DMS 273 (cell line): ENCODE results near the gene CDCA7.
"Not testable (repeated sequence)": the region's sequence is repeated elsewhere in the genome, so short reads cannot be mapped to it uniquely, and the experiment has no call there.

Experiments used
- DNase-seq: peaks from one replicate; lab custom pipeline; 2025; ENCODE audit not compliant: unreplicated experiment; lab: John Stamatoyannopoulos, UW

CDCA7 gene

DNA sequence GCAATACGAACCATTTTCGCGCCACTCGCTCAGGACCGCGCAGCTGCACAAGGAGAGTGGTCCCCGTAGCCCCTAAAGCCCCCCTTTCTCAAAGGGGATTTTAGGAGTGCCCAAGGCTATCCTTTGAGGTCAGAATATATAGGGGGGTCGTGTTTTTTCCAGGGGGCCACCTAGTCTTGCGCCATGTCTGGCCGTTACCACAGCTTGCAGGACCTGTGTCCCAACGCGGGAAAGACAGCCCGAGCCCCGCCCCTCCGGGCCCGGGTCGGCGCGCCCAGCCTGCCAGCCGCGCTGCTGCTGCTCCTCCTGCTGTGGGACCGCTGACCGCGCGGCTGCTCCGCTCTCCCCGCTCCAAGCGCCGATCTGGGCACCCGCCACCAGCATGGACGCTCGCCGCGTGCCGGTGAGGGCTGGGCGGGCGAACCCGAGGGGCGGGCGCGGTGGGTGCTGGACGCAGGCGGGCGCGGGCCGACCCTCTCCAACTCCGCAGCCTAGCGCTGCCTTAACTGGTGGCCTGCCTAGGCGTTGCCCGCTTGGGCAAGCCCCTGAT lies at the start of gene CDCA7:
CDCA7 (plus strand) TSS at position 291 of the 550 bp plus-strand sequence; CDS start at position 383, 92 bp downstream.
- peak; percentile 91 for DNase-seq

DNA sequence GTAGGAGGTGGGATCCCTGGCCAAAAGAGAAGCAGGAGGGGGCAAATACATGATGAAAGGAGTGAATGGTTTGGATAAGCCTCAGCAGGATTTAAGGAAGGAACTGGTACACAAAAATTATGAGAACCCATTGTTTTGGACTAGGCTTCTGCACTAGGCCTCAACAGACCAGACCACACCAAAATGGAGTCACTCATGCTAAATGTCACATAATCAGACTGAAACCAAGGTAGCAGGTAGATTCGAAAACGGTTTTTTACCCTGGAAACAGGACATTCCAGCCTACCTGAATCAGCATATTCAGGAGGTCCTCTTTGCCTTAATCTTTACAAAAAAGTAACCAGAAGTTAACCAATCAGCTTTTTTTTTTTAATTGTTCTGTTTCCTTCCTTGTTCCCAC lies 49.4 kb upstream of the CDCA7 start:
- DNase-seq: no peak

DNA sequence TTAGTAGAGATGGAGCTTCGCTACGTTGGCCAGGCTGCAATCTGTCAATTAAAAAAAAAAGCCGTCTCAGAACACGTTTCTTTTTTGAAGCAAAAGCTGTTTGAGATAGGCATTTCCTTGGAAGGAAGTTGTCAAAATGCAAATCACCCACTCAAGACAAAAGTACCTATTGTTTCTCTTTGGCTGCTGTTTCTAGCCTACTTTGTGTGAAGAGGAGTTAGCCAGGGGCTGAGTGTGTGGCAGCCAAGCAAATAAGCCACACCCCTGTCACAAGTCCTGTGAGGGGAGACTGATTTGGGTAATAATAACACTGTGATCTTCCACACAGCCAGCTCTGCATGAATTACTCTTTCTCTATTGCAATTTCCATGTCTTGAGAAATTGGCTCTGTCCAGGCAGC lies 47.4 kb upstream of the CDCA7 start:
- DNase-seq: no peak

DNA sequence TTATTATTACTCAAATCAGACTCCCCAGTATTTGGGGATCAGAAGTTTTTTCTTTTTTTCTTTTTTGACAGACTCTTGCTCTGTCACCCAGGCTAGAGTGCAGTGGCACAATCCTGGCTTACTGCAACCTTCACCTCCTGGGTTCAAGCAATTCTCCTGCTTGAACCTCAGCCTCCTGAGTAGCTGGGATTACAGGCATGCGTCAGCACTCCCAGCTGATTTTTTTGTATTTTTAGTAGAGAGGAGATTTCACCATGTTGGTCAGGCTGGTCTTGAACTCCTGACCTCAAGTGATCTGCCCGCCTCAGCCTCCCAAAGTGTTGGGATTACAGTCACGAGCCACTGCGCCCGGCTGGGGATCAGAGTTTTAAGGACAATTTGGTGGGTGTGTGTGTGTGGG lies 45.3 kb upstream of the CDCA7 start:
- DNase-seq: not testable (repeated sequence)

DNA sequence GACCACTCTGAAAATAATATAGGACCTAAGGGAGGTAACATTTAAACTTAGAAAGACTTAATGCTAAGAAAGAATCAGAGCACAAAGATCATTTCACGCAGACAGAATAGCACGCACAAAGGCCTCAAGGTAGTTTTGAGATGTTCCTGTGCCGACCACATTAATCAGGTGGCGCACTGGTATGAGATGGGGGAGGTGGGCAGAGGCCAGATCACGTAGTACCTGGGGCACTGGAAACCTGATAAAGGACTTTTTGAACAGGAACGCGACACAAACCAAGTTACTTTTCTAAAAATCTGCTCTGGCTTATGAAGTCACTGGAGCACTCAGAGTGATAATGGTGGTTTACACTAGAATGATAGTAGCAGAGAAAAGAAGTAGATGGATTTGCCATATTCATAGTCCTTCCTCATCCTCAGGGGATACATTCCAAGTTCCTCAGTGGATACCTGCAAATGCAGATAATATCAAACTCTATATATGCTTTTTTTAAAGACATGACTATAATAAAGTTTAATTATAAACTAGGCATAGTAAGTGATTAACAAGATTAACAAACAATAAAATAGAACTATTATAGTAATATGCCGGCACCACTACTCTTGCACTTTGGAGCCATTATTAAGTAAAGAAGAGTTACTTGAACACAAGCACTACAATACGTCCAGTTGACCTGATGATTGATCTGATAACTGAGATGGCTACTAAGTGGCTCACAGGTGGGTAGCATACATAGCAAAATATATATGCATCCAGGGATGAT lies 42.6 kb upstream of the CDCA7 start:
- no peak for DNase-seq

DNA sequence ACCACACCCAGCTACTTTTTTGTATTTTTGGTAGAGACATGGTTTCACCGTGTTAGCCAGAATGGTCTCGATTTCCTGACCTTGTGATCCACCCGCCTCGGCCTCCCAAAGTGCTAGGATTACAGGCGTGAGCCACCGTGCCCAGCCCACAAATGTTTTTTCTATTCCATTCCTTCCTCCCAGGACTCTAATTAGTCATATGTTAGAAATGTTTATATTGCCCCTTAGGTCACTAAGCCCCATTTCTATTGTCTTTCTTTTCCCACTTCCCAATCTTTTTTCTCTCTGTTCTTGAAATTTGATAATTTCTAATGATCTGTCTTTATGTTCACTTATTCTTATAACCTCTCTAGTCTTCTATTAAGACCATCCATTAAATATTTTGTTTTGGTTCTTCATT lies 31.3 kb upstream of the CDCA7 start:
- no peak for DNase-seq

DNA sequence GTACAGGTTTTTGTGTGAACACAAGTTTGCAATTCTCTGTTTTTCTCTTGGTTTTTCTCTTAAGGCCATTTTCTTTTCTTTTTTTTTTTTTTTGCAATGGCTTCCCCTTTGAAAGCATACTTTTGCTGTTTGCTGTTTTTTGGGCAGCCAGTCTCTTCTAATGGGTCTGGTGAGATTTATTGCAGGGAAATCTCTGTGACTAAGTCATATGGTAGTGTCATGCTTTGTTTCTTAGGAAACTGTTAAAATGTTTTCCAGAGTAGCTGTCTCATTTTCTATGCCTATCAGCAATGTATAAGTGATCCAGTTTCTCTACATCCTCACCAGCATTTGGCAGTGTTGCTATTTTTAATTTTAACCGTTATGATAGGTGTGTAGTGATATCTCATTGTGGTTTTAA lies 27.9 kb upstream of the CDCA7 start:
- no peak for DNase-seq

DNA sequence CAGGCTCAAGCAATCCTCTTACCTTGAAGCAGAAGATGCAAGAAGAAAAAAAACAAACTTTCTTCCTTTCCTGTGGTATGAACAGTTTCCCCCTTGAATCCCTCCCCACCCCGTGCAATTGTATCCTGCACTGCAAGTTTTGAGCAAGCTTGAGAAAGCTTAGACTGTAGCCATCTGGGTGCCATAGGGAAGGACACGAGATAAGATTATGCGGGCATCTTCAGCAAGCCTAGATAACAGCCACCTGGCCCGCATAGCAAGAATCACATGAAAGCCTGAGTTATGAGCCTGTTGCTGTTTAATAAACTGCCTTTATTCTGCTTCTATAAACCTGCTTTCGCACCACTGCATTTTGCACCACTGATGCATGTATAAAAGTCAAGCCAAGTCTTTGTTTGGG lies 27.3 kb upstream of the CDCA7 start:
- DNase-seq: no peak

DNA sequence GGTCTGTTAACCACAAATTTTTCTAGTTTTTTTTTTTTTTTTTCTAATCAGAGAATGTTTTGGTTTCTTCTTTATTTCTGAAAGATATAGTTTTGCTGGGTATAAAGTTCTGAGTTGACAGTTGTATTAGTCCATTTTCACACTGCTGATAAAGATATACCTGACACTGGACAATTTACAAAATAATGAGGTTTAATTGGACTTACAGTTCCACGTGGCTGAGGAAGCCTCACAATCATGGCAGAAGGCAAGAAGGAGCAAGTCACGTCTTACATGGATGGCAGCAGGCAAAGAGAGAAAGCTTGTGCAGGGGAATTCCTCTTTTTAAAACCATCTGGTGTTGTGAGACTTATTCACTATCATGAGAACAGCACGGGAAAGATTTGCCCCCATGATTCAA lies 21.7 kb upstream of the CDCA7 start:
- DNase-seq: not testable (repeated sequence)

DNA sequence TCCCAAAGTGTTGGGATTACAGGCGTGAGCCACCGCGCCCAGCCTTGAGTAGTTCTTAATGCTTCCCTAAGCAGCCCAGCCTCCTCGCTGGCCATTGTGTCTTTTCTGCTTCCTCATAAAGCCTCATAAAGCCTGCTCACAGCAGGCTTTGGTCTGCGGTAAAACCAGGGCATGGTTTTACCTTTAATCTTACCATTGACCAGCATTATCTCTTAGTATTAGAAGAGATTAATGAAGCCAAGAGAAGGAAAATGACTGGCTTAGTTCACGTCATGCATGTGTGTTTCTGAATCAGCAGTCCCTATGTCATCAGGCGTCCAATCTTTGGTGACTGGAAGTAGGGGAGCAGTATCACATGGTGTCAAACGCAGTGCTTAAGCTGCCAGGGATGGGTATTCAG lies 14.9 kb upstream of the CDCA7 start:
- DNase-seq: no peak

DNA sequence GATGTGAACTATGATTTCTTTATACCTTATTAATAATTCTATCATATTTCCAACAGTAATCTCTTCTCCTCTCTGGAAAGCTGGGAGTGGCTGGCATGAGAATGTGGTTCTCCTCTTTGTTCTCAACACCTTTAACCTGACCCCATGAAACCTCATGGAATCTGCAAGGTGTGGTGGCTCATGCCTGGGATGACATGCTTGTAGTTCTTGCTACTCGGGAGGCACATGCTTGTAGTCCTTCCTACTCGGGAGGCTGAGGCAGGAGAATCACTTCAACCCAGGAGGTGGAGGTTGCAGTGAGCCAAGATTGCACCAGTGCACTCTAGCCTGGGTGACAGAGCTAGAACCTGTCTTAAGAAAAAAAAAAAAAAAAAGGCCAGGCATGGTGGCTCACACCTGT lies 10.8 kb upstream of the CDCA7 start:
- DNase-seq: no peak

DNA sequence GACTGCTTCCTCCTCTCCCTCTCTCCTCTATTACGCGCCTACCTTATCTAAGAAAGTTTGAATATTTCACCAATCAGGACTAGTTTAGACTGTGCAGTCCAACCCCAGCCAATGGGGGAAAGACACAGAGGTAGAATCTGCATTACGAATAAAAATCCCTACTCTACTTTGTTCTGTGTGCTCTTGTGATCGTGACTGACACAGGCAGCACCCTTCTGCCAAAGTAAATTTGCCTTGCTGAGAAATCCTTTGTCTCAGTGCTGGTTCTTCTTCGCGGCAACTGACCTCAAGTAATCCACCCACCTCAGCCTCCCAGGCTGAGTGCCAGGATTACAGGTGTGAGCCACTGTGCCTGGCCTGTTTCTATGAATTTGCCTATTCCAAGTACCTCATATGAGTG lies 8.6 kb upstream of the CDCA7 start:
- DNase-seq: peak; percentile 13

DNA sequence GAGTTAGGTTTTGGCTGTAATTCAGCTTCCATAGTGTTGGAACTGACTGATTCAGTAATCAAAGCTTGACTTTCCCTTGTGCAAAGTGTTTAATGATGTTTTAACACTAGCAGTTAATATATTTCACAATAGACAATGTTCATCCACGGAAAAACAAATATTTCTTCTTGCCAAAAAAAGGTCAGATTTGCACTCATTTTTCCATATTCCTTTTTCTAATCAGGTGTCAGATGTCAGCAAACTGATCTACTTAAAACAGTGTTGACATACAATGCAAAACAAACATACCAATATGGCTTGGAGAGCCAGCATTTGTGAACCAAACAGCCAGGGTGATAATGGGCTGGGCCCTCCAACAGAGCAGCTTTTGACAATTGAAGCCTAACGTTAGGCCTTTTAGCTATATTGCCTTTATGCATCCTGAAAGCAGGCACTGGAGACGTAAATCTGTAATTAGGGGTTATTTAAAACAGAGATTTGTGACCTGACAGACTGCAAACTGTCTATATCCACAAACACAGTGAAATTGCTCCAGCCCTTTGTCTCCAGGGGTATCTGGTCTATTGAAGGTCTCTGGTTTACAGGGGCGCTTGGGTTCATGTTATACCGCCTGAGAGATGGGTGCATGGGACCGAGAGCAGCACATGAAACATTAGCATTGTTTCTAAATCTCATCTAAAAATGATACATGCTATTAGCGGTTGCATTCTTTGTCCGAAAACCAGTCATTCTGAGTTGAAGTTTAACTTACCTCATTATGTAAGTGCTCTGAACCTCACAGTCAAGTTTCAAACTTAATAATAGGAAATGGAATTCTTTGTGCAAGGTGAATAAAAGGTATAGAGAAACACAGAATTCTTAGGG lies 7.1 kb upstream of the CDCA7 start:
- no peak for DNase-seq

DNA sequence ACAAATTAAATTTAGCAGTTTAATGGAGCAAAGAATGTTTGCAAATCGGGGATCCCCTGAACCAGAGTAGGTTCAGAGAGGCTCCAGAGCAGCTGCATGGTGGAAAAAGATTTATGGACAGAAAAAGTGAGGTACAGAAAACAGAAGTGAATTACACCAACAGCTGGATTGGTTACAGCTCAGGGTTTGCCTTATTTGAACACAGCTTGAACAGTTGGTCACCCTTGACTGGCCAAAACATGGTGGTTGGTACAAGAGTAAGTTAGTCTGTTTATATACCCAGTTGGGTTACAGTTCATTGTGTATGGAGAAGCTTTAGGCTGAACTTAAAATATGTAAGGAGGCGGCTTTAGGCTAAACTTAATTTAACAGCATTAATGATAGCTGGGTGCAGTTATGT lies 5.4 kb upstream of the CDCA7 start:
- DNase-seq: peak; percentile 29

DNA sequence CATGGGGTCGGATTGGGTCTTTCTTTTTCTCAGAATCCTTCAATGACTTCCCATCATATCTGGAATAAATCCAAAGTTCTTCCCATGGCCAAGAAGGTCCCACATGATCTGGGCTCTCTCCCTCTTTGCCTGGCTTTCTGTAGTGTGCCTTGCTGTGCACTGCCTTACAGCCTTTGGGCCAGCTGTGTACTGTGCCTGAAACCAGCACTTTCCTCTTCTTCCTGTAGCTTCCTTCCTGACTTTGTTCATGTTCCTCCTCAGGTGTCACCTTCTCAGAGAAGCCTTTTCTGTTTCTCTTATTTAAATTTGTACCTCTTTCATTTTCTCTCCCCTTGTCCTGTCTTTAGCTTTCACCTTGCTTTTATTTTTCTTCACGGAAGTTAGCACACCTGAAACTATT lies 4.3 kb upstream of the CDCA7 start:
- no peak for DNase-seq

DNA sequence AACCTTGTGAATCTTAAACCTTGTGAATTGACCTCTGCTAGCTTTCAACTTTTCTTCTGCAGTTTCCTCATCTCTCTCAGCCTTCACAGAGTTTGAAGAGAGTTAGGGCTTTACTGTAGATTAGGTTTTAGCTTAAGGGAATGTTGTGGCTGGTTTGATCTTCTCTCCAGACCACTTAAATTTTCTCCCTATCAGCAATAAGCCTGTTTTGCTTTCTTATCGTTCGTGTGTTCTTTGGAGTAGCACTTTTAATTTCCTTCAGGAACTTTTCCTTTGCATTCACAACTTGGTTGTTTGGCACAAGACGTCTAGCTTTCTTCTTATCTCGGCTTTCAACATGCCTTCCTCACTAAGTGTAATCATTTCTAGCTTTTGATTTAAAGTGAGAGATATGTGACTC lies 2.8 kb upstream of the CDCA7 start:
- DNase-seq: no peak

DNA sequence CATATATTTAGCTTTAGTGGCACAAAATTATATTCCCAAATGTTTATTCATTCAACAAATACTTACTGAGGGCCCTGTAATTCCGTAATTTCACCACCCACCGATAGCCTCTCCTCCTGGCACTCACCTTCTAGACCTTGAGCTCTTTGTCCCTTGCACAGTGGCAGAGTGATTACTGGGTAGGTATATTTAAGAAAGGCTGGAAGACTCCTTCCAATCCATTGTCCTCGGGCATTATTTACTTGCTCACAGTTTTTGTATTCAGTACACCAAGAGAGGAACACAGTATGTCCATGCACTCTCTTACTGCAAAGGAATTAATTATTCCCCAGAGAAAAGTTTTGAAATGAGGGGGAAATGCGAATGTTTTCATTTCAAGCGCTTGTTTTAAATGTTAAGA lies 1.1 kb upstream of the CDCA7 start:
- peak; percentile 22 for DNase-seq

DNA sequence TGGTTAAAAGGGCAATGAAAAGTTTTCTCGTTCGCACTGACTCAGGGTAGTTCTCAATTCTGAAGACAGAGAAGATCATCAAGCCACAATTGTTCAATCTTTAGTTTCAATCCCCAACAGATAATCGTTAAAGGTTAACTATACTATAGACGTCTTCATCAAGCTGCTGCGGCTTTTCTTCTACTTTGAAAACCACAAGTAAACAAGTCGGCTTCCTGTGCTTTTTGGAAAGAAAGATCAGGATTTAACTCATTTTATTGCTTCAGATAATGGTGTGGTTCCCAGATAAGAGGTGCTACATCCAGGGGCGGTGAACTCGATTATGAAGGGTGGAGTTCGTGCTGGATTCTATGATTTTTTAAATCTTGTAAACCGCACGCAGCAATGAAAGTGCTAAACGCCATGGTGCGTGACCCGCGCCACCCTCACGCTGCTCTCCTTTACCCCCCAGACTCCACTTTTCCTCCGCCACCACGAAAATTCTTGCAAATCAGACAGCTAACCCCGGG lies 545 bp upstream of the CDCA7 start:
- no peak for DNase-seq

DNA sequence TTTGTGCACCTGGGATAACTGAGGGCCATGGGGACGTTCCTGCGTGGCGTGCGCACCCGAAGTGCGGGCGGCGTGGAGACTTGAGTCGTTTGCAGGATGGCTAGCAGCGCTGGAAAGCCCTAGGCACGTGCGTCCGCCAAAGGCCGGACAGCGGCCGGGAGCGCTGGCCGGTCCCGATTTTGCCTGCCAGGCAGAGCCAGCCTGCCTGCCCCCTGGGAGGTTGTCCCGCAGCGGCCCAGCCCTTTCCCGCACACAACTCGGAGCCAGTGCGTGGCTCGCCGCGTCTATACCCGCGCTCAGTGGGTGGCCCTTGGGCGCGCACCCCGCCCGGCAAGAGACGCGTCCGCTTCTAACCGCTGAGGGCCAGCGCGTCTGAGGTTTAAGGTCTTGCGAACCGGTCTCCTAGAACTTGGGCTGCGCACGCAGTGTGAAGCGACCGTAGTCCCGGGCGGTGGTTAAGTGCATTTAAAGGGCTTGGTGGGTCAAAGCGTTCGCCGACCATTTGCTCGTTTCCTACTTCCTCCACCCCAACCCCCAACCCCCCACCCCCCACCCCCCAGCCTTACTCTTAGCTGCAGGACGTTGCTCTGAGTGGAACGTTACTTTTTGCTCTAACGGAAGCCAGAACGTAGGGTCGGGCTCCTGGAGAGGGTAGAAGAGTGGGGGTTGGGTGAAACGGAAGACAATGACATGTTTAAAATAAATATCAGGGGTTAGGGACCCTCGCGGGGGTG lies 627 bp downstream of the CDCA7 start:
- peak; percentile 79 for DNase-seq

DNA sequence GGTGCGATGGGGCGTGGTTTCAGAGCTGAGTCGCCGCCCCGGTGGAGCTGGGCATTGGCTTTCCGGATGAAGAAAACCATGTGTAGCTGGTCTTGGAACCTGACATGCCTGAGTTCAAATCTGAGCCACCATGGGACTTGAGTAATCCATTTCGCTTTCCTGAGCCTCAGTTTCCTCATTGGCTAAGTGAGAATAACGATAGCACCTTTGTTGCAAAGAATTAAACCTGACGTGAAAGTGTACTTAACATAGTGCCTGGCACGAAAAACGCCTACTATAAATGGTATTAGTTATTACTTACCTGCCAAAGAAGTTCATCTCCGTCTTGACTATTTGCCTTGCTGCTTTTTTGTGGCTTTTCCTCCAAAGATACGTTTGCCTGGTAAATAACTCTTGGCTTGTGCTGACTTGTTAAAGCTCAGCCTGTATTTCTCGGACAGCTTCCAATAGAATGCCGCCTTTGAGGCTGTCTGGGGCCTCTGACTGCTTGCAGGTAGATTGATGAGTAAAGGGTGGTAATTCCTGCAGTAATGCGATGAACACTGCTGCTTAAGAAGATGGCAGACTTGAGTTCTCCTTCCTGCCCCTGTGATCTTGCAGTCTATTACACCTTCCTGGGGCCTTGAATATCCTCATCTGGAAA lies 1.3 kb downstream of the CDCA7 start:
- DNase-seq: peak; percentile 24

DNA sequence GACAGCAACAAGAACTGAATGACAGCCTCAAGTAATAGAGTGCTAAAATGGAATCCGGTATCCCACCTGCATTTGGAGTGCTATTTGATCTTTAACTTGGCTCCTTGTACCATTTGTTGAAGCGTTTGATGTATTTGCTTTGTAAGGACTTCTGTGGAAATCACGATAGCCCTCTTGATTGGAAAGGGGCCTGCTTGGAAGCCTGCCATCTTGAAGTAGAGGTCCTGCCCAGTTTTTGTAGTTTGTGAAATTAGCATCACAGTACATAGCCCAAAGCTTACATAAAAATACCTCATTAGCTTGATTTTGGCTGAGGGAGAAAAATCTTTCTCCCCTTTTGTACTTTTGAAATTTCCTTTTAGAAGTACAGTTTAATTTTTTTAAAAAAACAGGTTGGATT lies 2.7 kb downstream of the CDCA7 start:
- DNase-seq: peak; percentile 15
